ENCODE data around the gene SVEP1. TPM values are rescaled to one million over a fixed set of nuclear protein-coding genes. Genes with fewer than 3 reads are reported as not detected.

Gene SVEP1
- polyA plus RNA-seq, 3 donors = under 0.01 TPM; not detected in 2

DNA sequence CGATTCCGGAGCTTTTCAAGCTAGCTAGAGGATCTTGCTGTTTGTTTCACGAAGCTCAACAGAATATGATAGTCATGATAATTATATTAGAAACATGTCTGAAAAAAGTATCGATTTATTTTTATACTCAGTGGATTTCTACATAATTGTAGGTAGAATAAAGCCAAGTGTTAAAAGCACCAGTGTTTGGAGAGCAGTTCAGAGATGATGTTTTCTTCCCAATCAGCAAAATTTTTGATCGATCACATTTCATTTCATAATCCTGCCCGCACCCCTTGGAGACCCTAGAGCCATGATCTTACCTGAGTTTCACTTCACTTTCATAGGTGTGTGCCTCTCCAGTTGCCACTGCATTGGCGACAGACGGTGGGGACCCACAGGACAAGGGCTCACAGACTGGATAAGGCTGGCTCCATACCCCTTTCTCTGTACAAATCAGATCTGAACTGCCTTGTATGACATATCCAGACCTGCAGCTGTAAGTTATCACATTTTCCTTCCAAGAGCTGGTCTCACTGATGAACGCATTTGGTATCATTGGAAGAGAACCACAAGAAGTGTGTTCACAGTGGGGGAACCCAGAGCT, 173.6 kb downstream of the SVEP1 start:
- H3K9me3 ChIP-seq (replicated peaks in 1 of 2; ENCODE audit: control insufficient read depth in 1 of 2, insufficient read depth in 1 of 2, low read length in 2 of 2) = no peaks in the 10 kb centered on the region
- no peak overlapping the region for H3K4me3 Mint-ChIP-seq
- no peak overlapping the region for H3K27ac Mint-ChIP-seq
- no peaks in the 10 kb centered on the region for H4K20me1 ChIP-seq (ENCODE audit: insufficient read depth, low read length)
- H3K27ac ChIP-seq (ENCODE audit: low read depth in 1 of 2, low read length in 2 of 2) = no peak overlapping the region
- peaks cover 0 to 10% (median 4%) of the 10 kb centered on the region in 3 donors for H3K27me3 Mint-ChIP-seq (ENCODE audit: low read depth in 3 of 3)
- H3K9me3 Mint-ChIP-seq = peaks cover 0 to 4% (median 0%) of the 10 kb centered on the region in 7 donors
- H3K27me3 ChIP-seq (ENCODE audit: control insufficient read depth in 2 of 2, insufficient read depth in 2 of 2, low read length in 2 of 2) = peaks cover 0 to 2% of the 10 kb centered on the region in 2 donors
- no peak overlapping the region for H2AFZ ChIP-seq (ENCODE audit: insufficient read depth, low read depth, low read length, poor library complexity, severe bottlenecking)
- no peaks in the 10 kb centered on the region for H3K79me2 ChIP-seq (ENCODE audit: insufficient read depth, low read length)
- no peak overlapping the region for H3K4me2 ChIP-seq (replicated peaks; ENCODE audit: extremely low read depth, low read length, poor library complexity, severe bottlenecking)
- no peaks in the 10 kb centered on the region for H3K4me1 Mint-ChIP-seq
- H3K4me1 ChIP-seq (ENCODE audit: control insufficient read depth in 1 of 2, insufficient read depth in 2 of 2, low read length in 2 of 2) = no peaks in the 10 kb centered on the region
- H3K4me3 ChIP-seq (replicated peaks in 1 of 3; ENCODE audit: low read depth in 2 of 3, low read length in 3 of 3) = no peak overlapping the region
- intact Hi-C loops (cut with micrococcal nuclease) = no loop called here
- 100% methylated on average over 4 of the region's 9 CpGs for WGBS (ENCODE audit: insufficient coverage)
- H3K36me3 ChIP-seq (replicated peaks in 1 of 2; ENCODE audit: control insufficient read depth in 1 of 2, insufficient read depth in 2 of 2, low read length in 2 of 2) = no peaks in the 10 kb centered on the region
- H3K36me3 Mint-ChIP-seq = no peaks in the 10 kb centered on the region
- TF ChIP-seq, protein P1, sequence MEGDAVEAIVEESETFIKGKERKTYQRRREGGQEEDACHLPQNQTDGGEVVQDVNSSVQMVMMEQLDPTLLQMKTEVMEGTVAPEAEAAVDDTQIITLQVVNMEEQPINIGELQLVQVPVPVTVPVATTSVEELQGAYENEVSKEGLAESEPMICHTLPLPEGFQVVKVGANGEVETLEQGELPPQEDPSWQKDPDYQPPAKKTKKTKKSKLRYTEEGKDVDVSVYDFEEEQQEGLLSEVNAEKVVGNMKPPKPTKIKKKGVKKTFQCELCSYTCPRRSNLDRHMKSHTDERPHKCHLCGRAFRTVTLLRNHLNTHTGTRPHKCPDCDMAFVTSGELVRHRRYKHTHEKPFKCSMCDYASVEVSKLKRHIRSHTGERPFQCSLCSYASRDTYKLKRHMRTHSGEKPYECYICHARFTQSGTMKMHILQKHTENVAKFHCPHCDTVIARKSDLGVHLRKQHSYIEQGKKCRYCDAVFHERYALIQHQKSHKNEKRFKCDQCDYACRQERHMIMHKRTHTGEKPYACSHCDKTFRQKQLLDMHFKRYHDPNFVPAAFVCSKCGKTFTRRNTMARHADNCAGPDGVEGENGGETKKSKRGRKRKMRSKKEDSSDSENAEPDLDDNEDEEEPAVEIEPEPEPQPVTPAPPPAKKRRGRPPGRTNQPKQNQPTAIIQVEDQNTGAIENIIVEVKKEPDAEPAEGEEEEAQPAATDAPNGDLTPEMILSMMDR (IDR thresholded peaks at IDR 0.05) = no peak
- no peak for DNase-seq
- no peak overlapping the region for H3K9ac ChIP-seq (ENCODE audit: insufficient read depth, low read length, poor library complexity, severe bottlenecking)

DNA sequence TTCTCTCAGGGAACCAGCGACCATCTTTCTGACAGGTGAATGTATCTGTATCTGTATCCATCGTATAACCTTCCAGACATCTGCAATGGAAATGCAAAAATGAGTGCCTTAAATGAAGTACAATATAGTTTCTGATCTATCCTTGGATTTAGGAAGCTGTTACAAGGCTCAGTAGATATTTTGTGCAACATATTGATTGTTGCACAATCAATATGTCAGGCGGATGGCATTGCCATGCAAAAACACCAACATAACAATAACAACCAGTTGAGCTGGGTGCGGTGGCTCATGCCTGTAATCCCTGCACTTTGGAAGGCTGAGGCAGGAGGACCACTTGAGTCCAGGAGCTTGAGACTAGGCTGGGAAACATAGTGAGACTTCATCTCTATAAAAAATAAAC, 175.1 kb downstream of the SVEP1 start:
- 100% methylated on average over 1 of the region's 4 CpGs for WGBS (ENCODE audit: insufficient coverage)
- Mint-ChIP-seq H3K27ac (peak overlapping the region in 1 of 7 donors; percentile 38), H3K36me3 (no peaks in the 10 kb centered on the region), H3K4me1 (no peaks in the 10 kb centered on the region), H3K9me3 (peaks cover 0 to 4% (median 0%) of the 10 kb centered on the region in 7 donors), H3K4me3 (no peak overlapping the region), H3K27me3 (ENCODE audit: low read depth in 3 of 3) (peaks cover 6 to 11% (median 7%) of the 10 kb centered on the region in 3 donors)
- H3K79me2 ChIP-seq (ENCODE audit: insufficient read depth, low read length) = no peaks in the 10 kb centered on the region
- H4K20me1 ChIP-seq (ENCODE audit: insufficient read depth, low read length) = no peaks in the 10 kb centered on the region
- H3K27ac ChIP-seq (ENCODE audit: low read depth in 1 of 2, low read length in 2 of 2) = no peak overlapping the region
- no peaks in the 10 kb centered on the region for H3K4me1 ChIP-seq (ENCODE audit: control insufficient read depth in 1 of 2, insufficient read depth in 2 of 2, low read length in 2 of 2)
- H3K9me3 ChIP-seq (replicated peaks in 1 of 2; ENCODE audit: control insufficient read depth in 1 of 2, insufficient read depth in 1 of 2, low read length in 2 of 2) = no peaks in the 10 kb centered on the region
- TF ChIP-seq, protein P1 (IDR thresholded peaks at IDR 0.05) = no peak
- H3K4me2 ChIP-seq (replicated peaks; ENCODE audit: extremely low read depth, low read length, poor library complexity, severe bottlenecking) = no peak overlapping the region
- H3K4me3 ChIP-seq (replicated peaks in 1 of 3; ENCODE audit: low read depth in 2 of 3, low read length in 3 of 3) = no peak overlapping the region
- H3K36me3 ChIP-seq (replicated peaks in 1 of 2; ENCODE audit: control insufficient read depth in 1 of 2, insufficient read depth in 2 of 2, low read length in 2 of 2) = no peaks in the 10 kb centered on the region
- H3K27me3 ChIP-seq (ENCODE audit: control insufficient read depth in 2 of 2, insufficient read depth in 2 of 2, low read length in 2 of 2) = peaks cover 0 to 2% of the 10 kb centered on the region in 2 donors
- no peak overlapping the region for H2AFZ ChIP-seq (ENCODE audit: insufficient read depth, low read depth, low read length, poor library complexity, severe bottlenecking)
- no peak overlapping the region for H3K9ac ChIP-seq (ENCODE audit: insufficient read depth, low read length, poor library complexity, severe bottlenecking)
- no peak for DNase-seq
- intact Hi-C loops (cut with micrococcal nuclease) = no loop called here

All from CD14-positive monocyte (primary cell).